GM13976 (cell line): ENCODE data around the gene CDC34.

Experiments used
- DNase-seq: peaks from one replicate; pipeline ENCODE4 v3.0.0; 2012; ENCODE audit warnings: low spot score
- in situ Hi-C: fragments of 300-500 bp; cut with MboI; formaldehyde crosslinking; loops from one replicate; pipeline ENCODE4 v1.12.0; 2022; ENCODE audit warnings: low sequenced_read_pairs, mixed read lengths, inconsistent platforms; ENCODE audit not compliant: unreplicated experiment
- TF ChIP-seq, protein P1 (sequence below): IDR thresholded peaks from 2 replicates; pipeline ENCODE4 v1.5.1; 2012; ENCODE audit warnings: borderline replicate concordance, mild to moderate bottlenecking; ENCODE audit not compliant: insufficient read depth; ENCODE audit errors: extremely low read depth, missing control alignments, control extremely low read depth

The CDC34 gene

DNA sequence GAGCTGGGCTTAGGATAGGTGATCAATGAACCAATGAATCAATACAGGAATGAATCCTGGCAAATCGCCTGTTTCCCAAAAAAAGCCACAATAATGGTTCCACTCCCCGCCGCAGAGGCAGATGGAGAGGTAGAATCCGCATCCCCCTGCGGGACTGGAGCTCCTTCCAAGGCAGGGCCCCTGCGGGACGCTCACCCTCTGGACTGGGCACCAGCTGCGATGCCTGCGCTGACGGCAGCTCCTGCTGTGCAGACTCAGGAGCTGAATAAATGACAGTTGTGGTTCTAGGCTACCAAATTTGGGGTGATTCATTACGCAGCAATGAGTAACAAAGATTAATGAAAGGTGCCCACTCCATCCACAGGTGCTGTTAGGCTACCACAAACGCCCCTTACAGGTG lies 8.8 kb upstream of the CDC34 start:
- no peak for DNase-seq
- TF ChIP-seq, protein P1, sequence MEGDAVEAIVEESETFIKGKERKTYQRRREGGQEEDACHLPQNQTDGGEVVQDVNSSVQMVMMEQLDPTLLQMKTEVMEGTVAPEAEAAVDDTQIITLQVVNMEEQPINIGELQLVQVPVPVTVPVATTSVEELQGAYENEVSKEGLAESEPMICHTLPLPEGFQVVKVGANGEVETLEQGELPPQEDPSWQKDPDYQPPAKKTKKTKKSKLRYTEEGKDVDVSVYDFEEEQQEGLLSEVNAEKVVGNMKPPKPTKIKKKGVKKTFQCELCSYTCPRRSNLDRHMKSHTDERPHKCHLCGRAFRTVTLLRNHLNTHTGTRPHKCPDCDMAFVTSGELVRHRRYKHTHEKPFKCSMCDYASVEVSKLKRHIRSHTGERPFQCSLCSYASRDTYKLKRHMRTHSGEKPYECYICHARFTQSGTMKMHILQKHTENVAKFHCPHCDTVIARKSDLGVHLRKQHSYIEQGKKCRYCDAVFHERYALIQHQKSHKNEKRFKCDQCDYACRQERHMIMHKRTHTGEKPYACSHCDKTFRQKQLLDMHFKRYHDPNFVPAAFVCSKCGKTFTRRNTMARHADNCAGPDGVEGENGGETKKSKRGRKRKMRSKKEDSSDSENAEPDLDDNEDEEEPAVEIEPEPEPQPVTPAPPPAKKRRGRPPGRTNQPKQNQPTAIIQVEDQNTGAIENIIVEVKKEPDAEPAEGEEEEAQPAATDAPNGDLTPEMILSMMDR: no peak
- in situ Hi-C loops: no loop called here

DNA sequence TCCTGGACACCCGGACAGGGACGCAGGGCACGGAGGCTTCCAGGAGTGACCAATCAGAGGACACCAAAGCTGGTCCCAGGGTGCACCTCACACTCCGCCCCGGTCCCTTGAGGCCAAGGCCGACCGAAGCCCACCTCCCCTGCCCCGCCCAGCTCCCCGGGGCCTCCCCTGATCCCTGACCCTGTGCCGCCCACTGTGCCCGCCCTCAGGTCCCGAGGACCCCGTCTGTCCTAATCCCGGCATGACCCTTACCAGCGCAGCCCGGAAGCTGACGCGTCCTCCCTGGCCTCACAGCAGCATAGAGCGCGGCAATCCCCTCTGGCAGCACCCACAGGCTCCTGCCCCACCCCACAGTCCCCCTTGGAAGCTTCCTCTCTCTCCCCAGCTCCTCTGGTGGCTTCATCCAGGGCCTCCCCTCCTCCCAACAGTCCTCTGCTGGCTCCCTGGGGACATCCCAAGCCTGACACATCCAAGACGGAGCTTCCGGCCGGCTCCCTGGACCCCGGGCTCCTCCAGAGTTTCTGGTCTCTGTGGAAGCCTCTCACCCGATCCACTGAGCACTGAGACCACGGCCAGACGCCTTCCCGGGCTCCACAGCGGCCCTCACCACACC lies 7.4 kb upstream of the CDC34 start:
- in situ Hi-C loops: no loop called here
- TF ChIP-seq, protein P1: no peak
- DNase-seq: no peak

DNA sequence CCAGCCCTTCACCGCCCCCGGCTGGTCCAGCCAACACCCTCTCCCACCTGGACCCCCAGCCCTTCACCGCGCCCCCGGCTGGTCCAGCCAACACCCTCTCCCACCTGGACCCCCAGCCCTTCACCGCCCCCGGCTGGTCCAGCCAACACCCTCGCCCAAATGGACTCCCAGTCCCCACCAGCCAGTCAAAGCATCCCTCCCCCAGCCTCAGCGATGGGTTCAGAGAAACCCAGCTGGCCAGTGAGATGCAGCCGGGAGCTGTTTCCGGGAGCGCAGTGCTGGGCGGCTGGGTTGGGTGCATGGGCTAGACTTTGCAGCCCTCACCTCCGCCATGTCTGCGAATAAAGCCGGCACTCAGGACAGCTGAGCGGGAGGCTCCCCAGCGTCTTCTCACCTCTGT lies 6.5 kb upstream of the CDC34 start:
- DNase-seq: no peak
- TF ChIP-seq, protein P1: no peak
- in situ Hi-C loops: no loop called here

DNA sequence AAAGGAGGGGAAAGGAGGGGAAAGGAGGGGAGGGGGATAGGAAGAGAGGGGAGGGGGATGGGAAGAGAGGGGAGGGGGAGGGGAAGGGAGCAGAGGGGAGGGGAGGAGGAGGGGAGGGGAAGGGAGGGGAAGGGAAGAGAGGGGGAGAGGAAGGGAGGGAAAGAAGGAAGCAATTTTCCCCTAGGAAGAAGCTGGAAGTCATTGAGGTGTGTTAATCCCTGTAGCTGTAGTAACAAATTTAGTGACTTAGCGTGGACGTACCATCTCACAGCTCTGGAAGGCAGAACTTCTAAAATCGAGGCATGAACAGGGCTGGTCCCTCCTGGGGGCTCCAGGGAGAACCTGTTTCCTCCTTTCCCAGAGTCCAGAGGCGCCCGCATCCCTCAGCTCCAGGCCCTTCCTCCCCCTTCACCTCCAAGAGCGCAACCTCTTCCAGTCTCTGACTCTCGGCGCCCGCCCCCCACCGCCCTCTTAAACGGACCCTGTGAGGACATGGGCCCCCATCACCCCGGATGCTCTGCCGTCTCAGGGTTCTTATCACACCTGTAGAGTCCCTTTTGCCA lies 5.6 kb upstream of the CDC34 start:
- no peak for DNase-seq
- in situ Hi-C loops: no loop called here
- TF ChIP-seq, protein P1: no peak

DNA sequence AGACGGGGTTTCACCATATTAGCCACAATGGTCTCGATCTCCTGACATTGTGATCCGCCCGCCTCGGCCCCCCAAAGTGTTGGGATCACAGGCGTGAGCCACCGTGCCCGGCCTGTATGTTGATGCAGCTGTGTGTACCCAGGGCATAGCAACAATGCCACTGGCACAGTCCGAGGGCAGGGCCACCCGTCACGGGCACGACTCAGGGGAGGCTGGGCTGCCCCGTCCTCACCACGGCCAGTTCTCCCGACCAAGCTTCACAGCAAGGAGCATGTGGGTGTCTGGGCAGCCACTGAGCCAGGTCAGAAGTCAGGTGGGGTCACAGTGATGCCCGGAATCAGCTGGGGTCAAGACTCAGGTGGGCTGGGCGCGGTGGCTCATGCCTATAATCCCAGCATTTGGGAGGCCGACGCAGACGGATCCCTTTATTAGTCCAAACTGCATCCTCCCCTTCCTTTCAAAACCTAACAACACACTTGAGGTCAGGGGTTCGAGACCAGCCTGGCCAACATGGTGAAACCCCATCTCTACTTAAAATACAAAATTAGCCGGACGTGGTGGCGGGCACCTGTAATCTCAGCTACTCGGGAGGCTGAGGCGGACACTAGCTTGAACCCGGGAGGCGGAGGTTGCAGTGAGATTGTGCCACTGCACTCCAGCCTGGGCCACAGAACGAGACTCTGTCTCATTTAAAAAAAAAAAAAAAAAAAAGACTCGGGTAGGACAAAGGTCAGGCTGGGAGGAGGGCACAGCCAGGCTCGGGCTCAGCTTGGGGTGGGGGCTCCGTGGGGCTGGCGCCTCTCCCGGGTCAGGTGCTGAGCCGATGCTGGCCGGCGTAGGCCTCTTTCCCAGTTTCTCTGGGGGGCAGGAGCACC lies 1.2 kb upstream of the CDC34 start:
- no peak for DNase-seq
- in situ Hi-C loops: no loop called here
- TF ChIP-seq, protein P1: no peak

DNA sequence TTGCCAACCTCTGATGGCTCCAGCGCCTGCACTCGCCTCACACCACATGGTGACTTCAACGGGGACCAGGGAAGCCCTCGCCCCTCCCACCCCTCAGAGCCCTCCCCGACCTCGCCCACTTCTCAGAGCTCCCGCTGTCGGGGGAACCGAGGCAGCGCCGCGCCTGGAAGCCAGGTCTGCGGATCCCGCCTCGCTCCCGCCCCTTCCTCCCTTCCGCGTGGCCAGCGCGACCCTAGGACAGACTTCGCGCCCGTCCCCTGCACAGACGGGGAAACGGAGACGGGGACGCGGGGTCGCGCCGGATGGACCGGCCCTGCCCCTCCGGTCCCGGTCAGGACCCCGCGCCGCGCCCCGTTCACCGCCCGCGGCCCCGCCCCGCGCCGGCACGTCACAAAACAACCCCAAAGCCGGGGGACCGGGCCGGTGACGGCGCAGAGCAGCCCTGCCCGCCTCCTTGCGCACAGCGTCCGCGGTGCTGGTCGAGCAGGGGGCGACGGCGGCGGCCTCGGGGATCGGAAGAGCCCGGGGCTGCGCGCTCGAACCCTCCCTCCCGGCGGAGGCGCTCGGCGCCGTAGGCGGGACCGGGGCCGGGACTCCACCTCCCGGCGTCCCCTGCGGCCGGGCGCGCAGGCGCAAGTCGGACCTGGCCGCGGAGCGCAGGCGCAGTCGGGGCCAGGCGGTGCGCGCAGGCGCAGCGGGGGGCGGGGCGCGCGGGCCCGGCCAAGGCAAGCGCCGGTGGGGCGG lies 379 bp upstream of the CDC34 start:
- in situ Hi-C loops: no loop called here
- peak; percentile 99 for DNase-seq
- TF ChIP-seq, protein P1: peak; percentile 5
